Measurements from ENCODE around the gene CPAMD8. TPM values are rescaled to one million over a fixed set of nuclear protein-coding genes. Genes with fewer than 3 reads are reported as not detected.

Gene CPAMD8
- total RNA-seq, 1 donor = 0.18 TPM

GRCh38 chr19:16951529-16951928 is 75.1 kb downstream of the CPAMD8 start:
- no peak for TF ChIP-seq CTCF (IDR thresholded peaks at IDR 0.05; ENCODE audit: insufficient read depth, low read length)
- DNase-seq (ENCODE audit: low read depth) = no peak
- no peak overlapping the region for H3K4me3 ChIP-seq (ENCODE audit: low read depth, low read length)

DNA sequence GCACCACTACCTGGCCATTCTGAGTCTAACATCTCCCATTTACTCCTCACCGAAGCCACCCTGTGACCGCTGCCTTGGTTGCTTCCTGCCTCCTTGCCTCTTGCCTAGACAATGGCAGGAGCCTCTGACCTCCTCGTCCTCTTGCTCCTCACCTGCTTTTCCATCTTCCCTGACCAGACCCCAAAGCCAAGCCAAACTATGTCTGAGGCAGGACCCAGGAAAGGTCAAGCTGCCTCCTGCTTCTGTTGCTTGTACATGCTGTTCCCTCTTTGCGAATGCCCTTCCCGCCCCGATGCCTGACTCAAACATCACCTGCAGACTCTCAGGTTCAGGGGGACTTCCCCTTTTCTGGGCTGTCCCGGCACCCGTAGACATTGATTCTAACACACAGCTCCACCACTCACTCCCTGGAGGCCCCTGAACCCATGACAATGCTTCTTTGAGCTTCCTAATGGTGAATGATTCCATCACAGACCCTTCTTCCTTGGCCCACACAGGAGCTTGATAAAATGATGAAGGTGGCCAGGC is 77.0 kb downstream of the CPAMD8 start:
- no peak for DNase-seq (ENCODE audit: low read depth)
- no peak overlapping the region for H3K4me3 ChIP-seq (ENCODE audit: low read depth, low read length)
- TF ChIP-seq CTCF (IDR thresholded peaks at IDR 0.05; ENCODE audit: insufficient read depth, low read length) = no peak

DNA sequence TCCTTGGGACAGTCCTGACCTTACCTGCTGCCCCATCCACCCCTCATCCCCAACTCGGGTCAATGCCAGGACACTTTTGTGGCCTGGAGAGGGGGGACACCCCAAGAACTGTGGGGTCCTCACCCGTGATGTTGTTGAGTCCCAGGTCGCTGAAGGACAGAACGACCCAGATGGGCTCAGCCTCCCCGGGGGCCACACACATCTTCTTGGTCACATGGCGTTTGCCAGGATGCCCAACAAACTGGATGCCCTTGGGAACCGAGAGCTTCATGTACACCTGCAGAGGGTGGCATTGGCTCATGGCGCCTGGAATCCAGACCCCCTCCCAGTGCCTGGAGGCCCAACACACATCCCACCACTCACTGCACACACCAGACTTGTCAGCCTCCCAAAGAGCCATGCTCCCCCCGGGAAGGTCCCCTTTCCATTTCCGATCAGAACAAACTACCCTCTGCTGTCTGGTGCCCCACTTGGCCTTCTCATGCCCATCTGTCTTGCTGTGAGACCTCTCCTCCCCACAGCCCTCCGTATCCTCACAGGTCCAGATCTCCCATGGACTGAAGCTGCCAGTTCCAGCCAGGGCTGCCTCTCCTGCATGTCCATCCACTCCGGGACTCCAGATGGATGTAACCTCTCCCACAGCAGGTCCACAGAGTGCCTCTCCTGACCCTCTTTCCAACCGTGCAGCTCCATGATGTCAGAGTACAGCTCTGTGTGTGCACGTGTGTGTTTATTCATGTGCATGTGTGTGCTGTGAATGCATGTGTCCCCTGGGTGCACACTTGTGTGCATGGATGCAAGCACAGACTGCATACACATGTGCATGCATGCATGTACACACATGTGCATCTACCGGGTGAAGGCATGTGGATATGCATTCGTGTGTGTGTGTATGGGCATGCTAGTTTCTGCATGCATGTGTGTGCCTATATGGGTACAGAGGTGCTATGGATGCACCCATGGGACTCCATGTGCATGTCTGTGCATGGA is 79.4 kb downstream of the CPAMD8 start:
- no peak for DNase-seq (ENCODE audit: low read depth)
- no peak for TF ChIP-seq CTCF (IDR thresholded peaks at IDR 0.05; ENCODE audit: insufficient read depth, low read length)
- no peak overlapping the region for H3K4me3 ChIP-seq (ENCODE audit: low read depth, low read length)

GRCh38 chr19:16945762-16946465 is 80.7 kb downstream of the CPAMD8 start:
- TF ChIP-seq CTCF (IDR thresholded peaks at IDR 0.05; ENCODE audit: insufficient read depth, low read length) = no peak
- no peak for DNase-seq (ENCODE audit: low read depth)
- no peak overlapping the region for H3K4me3 ChIP-seq (ENCODE audit: low read depth, low read length)

GRCh38 chr19:16945364-16945714 is 81.3 kb downstream of the CPAMD8 start:
- no peak overlapping the region for H3K4me3 ChIP-seq (ENCODE audit: low read depth, low read length)
- DNase-seq (ENCODE audit: low read depth) = no peak
- no peak for TF ChIP-seq CTCF (IDR thresholded peaks at IDR 0.05; ENCODE audit: insufficient read depth, low read length)

GRCh38 chr19:16944626-16945363 is 81.8 kb downstream of the CPAMD8 start:
- H3K4me3 ChIP-seq (ENCODE audit: low read depth, low read length) = no peak overlapping the region
- no peak for TF ChIP-seq CTCF (IDR thresholded peaks at IDR 0.05; ENCODE audit: insufficient read depth, low read length)
- DNase-seq (ENCODE audit: low read depth) = no peak
